CD4-positive, alpha-beta T cell treated with Interleukin-17A for 1 hour (primary cell): ENCODE results near the gene TUFM.
"Not testable (repeated sequence)": the region's sequence is repeated elsewhere in the genome, so short reads cannot be mapped to it uniquely, and the experiment has no call there.

Source experiments
- DNase-seq: peaks from one replicate; pipeline ENCODE4 v3.0.0-alpha.2; 2020

The TUFM gene

DNA sequence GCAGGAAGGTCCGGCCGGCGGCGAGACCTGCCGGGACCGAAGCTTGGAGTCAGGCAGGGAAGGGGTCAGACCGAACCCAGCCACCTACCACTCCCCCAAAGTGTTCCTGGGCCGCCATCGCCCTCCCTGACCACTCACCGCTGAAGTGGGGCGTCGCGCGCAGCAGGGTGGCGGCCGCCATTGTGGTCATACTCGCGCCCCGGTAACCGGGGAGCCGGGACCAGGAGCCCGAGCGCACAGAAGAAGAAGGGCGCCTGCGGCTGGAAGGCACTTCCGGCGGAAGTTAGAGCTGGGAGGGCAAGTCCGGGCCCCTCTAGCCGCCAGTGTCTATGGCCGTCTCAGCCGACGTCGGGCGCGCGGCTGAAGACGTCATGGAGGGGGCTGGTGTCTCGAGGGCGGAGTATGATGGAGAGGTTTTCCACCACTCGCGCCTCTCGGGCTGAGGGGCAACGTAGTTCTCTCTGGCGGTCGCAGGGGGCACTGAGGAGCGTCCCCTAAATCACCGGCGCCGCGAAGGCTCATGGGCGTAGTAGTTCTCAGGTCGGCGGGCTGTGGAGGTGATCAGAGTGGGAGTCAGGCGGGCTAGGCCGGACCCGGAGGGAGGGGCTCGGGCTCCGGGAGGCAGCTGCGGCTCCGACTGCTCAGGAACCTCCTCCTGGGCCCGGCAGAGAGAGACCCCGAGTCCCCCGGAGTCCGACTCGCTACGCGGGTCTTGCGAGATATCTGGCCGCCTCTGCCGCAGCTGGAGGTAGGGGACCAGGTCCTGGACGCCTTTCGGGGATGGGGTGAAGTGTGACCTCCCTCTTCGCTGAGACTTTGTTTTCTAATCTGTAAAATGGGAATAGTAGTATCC, at the start of gene TUFM:
Gene TUFM, minus strand, starts transcription at position 269 of the 853 bp plus-strand sequence. Its CDS starts 79 bp downstream, at position 190.
- peak; percentile 99 for DNase-seq

DNA sequence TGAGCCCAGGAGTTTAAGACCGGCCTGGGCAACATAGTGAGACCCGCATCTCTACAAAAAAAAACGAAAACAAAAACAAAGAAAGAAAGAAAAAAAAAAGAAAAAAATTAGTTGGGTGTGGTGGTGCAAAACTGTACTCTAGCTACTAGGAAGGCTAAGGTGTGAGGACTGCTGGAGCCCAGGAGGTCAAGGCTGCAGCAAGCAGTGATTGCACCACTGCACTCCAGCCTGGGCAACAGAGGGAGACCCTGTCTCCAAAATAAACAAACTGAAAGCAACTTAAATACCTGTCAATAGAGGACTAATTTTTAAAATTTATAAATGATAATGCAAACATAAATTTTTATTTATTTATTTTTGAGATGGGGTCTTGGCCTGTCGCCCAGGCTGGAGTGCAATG, 49.5 kb upstream of the TUFM start:
- DNase-seq: no peak

DNA sequence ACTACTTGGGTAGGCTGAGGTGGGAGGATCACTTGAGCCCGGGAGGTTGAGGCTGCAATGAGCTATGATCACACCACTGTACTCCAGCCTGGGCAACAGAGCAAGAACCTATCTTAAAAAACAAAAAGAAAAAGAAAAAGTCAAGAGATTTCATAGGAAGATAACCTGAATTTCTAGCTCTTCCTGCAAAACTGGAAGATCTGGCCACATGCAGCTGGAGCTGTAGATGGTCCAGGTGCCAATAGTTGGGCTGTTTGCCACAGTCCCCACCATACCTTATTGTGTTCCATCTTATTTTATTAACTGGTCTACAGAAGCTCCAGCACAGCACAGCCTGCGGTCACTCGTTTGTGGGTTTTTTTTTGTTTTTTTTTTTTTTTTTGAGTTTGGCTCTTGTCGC, 47.1 kb upstream of the TUFM start:
- no peak for DNase-seq

DNA sequence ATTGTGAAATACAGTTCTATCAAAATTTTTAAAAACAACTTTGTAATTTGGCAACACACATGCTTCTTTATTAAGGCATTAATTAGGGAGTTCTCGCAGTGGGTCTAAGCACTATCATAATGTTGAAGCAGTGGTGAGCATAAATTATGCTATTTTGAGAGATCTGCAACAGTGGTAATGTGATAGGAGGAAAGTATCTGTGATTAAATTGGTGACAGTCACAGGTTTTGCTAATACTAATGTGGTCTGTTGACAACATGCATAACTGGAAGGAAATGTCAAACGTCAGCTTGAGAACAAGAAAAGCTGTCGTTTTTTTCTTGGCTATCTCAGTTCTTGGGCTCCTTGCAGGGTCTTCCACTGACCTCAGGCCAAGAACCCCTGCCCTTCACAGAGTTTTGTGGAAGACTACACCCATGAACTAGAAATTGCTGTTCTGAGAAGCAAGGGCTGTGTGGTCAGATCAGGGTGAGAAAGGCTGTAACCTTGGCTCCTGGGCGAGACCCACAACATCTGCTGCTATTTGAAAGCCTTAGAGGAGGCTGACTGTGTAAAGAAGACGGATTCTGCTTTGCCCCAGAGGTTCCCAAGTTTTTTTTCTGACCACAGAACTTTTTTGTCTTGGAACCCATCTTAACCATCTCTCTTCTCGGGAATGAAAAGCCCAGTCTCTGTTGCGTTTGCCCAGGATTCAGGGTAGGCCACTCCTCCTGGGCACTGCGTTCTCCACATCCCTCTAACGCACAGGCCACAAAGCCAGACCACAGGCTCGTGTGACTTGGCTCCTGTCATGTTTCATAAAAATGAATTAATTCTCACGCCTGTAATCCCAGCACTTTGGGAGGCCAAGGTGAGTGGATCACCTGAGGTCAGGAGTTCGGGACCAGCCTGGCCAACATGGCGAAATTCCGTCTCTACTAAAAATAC, 46.1 kb upstream of the TUFM start:
- no peak for DNase-seq

DNA sequence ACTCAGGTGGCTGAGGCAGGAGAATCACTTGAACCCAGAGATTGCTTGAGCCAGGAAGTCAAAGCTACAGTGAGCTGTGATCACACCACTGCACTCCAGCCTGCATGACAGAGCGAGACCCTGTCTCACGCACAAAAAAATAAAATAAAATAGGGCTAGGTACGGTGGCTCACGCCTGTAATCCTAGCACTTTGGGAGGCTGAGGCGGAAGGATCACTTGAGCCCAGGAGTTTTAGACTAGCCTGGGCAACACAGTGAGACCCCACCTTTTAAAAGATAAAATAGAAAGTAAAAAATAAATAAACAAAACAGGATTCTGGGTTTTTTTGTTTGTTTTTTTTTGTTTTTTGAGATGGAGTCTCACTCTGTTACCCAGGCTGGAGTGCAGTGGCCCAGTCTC, 44.2 kb upstream of the TUFM start:
- not testable (repeated sequence) for DNase-seq

DNA sequence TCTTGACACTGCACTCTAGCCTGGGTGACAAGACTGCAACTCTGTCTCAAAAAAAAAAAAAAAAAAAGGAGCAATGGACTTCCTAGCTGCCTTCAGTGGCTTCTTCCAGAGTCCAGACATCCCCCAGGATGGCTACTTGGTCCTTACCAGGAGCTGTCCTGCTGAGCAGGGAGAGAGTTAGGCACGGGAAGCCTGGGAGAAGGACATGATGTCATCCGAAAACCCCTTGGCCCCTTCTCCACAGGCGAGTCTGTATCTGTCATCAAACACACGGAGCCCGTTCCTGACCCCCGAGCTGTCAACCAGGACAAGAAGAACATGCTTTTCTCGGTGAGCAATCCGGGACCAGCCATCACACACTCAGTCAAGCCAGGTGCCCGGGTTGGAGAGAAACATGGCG, 40.8 kb upstream of the TUFM start:
- no peak for DNase-seq

DNA sequence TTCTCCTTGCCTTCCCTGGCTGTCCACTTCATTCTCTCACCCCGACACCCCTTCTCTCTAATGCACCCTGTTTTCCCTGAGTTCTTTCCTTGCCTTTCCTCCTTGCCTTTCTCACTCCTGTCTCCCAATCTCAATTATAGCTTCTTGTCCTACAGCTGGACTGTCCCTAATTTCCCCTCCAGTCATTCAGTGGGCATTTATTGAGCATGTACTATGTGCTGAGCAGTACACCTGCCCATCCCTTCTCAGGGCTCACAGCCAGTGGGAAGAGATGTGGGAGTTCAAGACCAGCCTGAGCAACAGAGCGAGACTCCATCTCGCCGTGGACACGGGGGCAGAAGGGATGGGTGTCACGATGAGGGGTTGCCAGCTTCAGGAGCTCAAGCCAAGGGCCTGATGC, 37.9 kb upstream of the TUFM start:
- no peak for DNase-seq

DNA sequence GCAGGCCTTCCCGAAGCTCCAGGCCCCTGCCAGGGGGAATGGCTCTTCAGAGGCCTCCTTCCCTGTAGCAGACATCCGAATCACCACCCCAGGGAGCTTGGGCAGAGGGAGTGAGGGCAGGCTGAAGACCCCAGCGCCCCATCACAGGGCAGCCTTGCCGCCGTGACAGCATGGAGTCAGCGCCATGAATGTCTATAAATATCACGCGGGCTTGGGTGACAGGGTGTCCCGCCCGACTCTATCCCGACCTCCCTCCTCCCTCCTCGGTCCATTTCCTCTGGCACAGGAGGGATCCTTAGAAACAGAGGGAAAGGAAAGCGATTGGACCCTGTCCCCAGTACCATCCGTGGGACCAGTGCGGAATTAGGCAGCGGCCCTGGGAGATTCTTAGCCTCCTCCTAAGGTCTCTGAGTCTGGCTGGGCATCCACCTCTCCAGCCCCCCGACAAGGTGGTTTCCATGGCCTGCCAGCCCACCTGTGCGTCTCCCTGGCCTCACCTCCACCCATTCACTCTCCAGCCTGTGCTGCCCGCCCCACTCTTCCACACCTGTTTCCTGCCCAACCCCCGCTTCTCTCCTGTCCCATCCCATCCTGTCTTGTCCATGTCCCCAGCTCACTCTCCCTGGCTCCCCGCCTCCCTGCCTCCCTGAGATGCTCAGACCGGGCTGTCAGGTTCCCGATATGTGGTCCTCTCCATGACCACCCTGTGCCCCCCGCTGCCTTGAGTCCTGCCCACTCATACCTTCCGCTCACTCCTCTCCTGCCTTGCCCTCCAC, 37.3 kb upstream of the TUFM start:
- no peak for DNase-seq

DNA sequence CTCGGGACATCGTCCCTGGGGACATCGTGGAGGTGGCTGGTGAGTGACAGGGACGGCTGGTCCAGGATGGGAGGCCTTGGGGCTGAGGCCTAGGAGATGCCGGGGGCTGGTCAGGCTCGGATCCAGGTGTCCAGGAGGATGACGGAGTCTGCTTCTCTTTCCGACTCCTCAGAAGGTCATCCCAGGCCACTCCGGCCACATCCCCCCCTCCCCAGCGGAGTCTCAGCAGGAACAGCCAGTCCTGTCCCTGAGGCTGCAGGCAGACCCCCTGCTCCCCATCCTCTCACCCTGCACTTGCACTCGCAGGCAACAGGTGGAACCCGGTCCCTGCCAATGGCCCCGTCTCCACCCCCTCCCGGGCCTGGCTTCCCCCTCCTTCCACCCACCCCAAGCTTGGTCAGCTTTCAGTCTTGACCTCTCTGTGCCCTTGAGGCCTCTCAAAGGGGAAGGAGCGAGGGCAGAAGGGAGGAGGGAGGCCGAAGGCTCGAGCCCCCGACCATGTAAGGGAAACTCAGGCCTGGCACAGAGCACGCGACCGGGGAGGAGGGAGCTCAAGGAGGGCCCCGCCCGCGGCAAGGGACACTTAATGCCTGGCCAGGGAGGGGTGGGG, 36.5 kb upstream of the TUFM start:
- no peak for DNase-seq

DNA sequence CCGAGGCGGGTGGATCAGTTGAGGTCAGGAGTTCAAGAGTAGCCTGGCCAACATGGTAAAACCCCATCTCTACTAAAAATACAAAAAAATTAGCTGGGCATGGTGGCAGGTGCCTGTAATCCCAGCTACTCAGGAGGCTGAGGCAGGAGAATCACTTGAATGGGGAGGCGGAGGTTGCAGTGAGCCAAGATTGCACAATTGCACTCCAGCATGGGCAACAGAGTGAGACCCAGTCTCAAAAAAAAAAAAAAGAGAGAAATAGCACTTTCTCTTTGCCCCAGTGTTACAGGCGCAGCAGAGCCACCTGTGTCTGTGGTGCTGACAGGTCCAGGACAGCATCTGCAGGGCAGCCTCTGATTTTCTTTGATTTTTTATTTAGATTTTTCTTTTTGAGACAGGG, 35.4 kb upstream of the TUFM start:
- not testable (repeated sequence) for DNase-seq

DNA sequence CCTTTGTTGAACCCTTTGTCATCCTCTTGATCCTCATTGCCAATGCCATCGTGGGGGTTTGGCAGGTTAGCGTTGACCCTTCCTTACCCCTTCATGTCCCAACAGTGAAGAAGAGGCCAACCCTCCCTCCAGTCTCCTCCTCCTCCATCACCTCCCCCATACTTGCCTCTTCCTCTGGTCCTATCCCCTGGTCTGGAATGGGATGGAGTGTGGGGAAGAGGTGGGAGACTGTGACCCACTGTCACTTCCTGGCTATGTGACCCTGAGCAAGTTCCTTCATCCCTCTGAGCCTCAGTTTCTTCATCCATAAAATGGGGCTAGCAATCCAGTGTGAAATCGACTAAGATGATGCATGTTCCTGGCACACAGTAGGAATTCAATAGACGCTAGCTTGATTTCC, 34.8 kb upstream of the TUFM start:
- no peak for DNase-seq

DNA sequence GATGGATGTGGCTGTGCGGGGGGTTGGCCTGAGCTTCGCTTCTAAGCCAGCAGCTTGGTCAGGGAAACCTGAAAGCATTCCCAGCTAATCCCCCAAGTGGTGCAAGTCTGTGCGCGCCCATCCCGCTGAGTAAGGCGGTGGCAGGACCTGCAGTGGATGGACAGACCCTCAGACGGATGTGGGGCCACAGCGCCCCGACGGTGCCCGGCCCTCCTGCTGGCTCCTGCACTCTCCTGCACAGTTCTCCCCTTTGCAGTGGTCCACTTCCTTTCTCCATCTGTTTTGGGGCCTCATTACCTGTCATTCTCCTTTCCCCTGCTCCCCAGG, 34.4 kb upstream of the TUFM start:
- DNase-seq: no peak

DNA sequence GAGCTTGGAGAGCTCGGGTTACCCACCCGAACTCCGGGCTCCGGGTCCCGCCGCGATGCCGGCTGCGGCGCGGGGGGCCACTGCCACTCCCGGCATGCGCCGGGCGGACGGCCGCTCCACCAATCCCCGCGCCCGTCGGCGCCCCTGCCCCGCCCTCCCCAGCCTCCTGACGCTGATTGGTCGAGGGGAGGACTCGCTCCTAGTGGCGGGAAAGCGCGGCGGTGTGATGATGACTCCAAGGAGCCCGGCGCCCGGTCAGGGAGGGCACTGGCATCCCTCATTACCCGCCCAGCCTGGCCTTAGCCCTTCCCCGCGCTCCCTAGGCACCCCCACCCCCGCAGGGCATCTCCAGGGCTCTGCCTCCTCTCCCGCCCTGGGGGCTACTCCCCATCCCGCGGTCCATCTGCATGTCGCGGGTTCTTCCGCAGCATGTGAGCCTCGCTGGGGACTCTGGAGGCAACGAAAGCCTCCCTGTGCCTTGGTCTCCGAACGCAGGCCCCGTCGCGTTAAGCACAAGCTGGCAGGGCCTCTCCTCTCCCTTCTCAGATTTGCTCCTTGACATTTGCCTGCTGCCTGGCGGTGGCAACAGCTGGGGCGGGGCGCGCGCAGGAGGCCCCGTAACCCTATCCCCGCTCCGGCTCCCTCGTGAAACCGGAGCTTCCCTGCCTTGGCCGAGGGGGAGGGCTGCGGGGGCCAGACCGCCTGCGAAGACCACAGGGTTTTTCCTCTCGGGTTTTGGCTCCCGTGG, 33.9 kb upstream of the TUFM start:
- DNase-seq: peak; percentile 91

DNA sequence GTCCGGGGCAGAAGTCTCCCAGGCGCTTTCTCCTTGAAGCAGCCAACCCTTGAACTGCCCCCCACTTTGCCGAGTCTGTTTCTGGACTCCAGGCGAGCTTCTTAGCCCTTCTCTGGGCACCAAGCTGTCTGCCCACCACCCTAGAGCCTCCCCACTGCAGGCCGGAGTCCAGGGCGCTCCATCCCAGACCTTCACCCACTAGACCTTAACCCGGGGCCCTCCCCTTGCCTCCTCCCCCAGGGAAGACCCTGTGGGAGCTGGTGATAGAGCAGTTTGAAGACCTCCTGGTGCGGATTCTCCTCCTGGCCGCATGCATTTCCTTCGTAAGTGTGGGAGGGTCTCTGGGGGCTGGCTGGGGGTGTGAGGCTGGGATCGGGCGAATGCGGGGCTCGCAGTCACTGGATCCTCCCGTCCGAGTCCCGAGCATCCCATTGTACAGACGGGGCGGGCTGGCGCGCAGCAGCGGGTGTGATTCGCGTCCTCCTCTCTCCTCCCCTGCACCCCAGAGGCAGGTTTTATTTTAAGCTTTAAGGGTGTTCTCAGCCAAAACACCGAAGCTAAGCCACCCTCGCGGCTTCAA, 33.2 kb upstream of the TUFM start:
- no peak for DNase-seq

DNA sequence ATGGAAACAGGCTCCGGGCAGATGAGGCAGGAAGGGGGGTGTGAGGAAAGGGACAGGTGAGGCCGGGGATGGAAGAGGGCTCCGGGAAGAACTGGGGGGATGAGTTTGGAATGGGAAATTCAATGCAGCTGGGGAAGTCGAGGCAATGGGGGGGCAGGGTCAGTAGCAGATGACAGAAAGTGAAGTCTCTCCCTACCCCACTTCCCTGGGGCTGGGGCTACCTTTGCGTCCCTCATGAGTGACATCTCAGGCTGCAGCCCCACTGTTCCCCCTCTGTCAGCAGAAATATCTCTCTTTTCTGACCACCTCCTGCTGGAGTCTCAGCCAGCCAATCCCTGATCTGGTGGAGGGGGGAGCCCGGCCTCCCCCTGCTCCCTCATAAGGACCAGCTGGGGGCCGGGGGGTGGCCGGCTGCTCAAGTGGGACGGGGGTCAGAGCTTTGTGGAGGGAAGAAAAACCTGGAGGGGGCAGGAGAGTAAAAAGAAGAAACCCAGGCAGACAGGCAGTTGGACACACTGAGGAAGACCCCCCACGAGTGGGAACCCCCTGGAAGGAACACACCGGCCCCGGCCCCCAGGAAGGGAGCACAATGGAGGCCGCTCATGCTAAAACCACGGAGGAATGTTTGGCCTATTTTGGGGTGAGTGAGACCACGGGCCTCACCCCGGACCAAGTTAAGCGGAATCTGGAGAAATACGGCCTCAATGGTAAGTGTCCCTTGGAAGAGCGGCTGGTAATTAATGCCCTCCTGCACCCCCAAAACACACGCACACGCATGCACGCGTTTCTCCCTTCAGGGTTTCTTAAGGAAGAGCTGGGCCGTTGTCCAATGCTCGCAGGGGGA, 32.2 kb upstream of the TUFM start, which contains the start of gene ATP2A1:
Gene ATP2A1, plus strand, starts transcription at position 406 of the 844 bp plus-strand sequence. Its CDS starts 184 bp downstream, at position 590.
- DNase-seq: no peak

DNA sequence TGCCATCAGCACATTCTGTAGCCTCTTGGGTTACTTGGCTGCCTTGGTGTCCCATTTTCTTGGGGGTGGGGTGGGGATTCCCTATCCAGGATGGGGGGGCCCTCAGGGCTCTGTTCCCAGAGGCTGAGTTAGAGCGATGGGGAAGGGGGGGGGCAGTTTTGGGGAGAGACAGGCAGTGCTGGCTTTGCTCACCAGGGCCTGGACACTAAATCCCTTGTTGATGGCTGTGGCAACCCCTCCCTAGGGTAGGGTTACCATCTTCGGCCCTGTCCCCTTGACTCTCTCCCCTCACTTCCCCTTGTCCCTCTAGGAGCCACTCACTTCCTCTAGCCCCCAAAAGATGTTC, 31.5 kb upstream of the TUFM start:
- no peak for DNase-seq

DNA sequence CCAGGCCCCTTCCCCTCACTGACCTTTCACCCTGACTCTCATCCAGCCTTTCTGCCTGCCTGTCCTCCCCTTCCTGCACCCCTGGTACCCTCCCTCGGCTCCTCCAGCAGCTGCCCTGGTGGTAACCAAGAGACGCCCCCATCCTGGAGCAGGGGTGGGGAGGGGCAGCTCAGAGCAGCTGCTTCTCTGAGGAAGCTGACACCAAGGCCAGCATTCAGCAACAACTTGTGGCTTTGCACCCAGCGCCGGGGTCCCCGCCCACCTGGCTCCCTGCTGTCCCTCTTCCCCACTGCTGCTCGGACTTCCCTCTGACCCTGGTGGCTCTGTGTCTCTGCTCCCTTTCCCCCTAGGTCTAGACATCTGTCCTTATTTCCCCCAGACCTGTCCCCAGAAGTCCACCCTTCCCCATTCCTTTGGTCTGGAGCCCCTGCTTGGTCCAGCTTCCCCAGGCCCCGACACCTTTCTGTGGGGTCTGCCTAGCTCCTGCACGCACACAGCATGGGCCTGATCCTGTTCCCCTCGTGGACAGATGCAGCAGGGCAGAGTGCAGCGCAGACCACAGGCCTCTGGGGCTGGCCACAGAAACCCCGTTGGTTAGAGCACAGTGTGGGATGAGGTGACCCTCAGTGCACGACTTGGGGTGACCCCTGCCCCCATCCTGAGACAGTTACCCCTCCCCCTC, 31.0 kb upstream of the TUFM start:
- DNase-seq: no peak

DNA sequence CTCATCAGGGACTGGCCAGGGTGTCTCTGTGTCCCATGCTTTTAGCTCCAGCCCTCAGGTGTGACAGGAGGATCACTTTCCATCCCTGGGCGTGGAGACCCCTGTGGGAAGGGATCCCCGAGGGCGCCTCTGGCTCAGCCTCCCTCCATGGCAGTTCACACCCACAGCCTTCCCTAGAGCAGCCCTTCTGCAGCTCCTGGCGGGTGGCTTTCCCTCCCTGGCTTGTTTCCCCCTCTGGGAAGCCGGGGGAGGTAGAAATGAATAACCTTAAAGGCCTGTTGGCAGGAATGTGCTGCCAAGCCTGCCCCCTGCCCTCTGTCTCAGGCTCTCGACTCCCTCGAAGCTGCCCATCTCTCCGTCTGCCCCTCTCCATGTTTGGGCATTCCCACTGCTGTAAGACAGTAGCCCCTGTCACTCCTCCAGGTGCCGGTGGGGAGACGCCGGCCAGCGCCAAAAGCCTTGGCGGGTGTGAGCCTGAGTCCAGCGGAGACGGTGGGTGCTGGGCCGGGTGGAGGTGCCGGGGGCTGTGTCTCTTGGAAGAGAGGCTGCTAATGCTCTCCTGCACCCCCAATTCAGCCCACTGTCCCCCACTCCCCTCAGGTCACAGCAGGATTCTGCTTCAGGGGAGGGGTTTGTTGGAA, 30.0 kb upstream of the TUFM start:
- DNase-seq: no peak
